SK-N-SH (cell line): Measurements from ENCODE around the gene MYO9A. TPM values are rescaled to one million over a fixed set of nuclear protein-coding genes. Genes with fewer than 3 reads are reported as not detected.

Source experiments
- CTCF ChIA-PET: fragments of 300-600, 350-600 bp; formaldehyde crosslinking; extraction: SDS; loops from one replicate; lab custom pipeline; 2021; lab: Yijun Ruan, JAX
- POLR2A ChIA-PET: fragments of 350-600 bp; sonication (Branson Sonifier 250); formaldehyde crosslinking; extraction: SDS; loops from one replicate; lab custom pipeline; 2020; ENCODE audit warnings: antibody characterized with exemption, inconsistent platforms; lab: Yijun Ruan, JAX
- DNase-seq: peaks from one replicate; pipeline ENCODE4 v3.0.0; 2012
- H2AFZ ChIP-seq: fragments of 200-600 bp; sonication (generic); 2 replicates; pipeline ENCODE4 v1.8.1; 2016; ENCODE audit warnings: antibody characterized with exemption, mild to moderate bottlenecking, low read depth
- H3F3A ChIP-seq: fragments of 200-600 bp; sonication (generic); replicated peaks from 2 replicates; pipeline ENCODE3; 2016; ENCODE audit warnings: antibody characterized with exemption, mild to moderate bottlenecking; ENCODE audit not compliant: insufficient read depth
- H3K27ac ChIP-seq, 2 experiments: fragments of 200-500 bp in 1 of 2; fragments of 200-600 bp in 1 of 2; sonication (Bioruptor generic) in 1 of 2; sonication (generic), shearing (Covaris generic) in 1 of 2; 2 replicates each; pipeline versions ENCODE4 v1.5.1 to v1.6.1; 2014 to 2016; ENCODE audit warnings: low read depth in 2 of 2, inconsistent platforms in 1 of 2, low read length in 1 of 2, mild to moderate bottlenecking in 1 of 2, mixed read lengths in 1 of 2
- H3K27me3 ChIP-seq: fragments of 200-600 bp; sonication (generic), shearing (Covaris generic); 2 replicates; pipeline ENCODE4 v1.6.1; 2016; ENCODE audit warnings: mixed run types; ENCODE audit not compliant: insufficient read depth
- H3K36me3 ChIP-seq, 2 experiments: fragments of 200-500 bp in 1 of 2; fragments of 200-600 bp in 1 of 2; sonication (Bioruptor generic) in 1 of 2; sonication (generic) in 1 of 2; replicated peaks in 1 of 2; 2 replicates each; pipeline versions ENCODE3 to v1.5.1; 2014 to 2016; ENCODE audit warnings: low read length in 1 of 2, mild to moderate bottlenecking in 1 of 2; ENCODE audit not compliant: insufficient read depth in 2 of 2, control insufficient read depth in 1 of 2
- H3K4me1 ChIP-seq, 2 experiments: fragments of 200-500 bp in 1 of 2; fragments of 200-600 bp in 1 of 2; sonication (Bioruptor generic) in 1 of 2; sonication (generic), shearing (Covaris generic) in 1 of 2; 2 replicates each; pipeline versions ENCODE4 v1.5.1 to v1.6.1; 2014 to 2016; ENCODE audit warnings: low read depth in 1 of 2, low read length in 1 of 2, mixed run types in 1 of 2; ENCODE audit not compliant: insufficient read depth in 2 of 2, control insufficient read depth in 1 of 2
- H3K4me2 ChIP-seq: fragments of 200-600 bp; sonication (generic), shearing (Covaris generic); 2 replicates; pipeline ENCODE4 v1.6.1; 2017; ENCODE audit warnings: mixed run types
- H3K4me3 ChIP-seq, 2 experiments: fragments of 200-500 bp in 1 of 2; fragments of 200-600 bp in 1 of 2; sonication (Bioruptor generic) in 1 of 2; sonication (generic), shearing (Covaris generic) in 1 of 2; 2 replicates each; pipeline versions ENCODE4 v1.5.1 to v1.8.1; 2014 to 2016; ENCODE audit warnings: low read depth in 2 of 2, inconsistent platforms in 1 of 2, low read length in 1 of 2, mild to moderate bottlenecking in 1 of 2, mixed read lengths in 1 of 2, moderate library complexity in 1 of 2
- H3K79me2 ChIP-seq: fragments of 200-600 bp; sonication (generic); 2 replicates; pipeline ENCODE4 v1.8.1; 2017; ENCODE audit warnings: mild to moderate bottlenecking; ENCODE audit not compliant: insufficient read depth
- H3K9ac ChIP-seq: fragments of 200-600 bp; sonication (generic); 2 replicates; pipeline ENCODE4 v1.6.1; 2017; ENCODE audit warnings: mixed run types
- H3K9me2 ChIP-seq: fragments of 200-600 bp; sonication (generic); 2 replicates; pipeline ENCODE4 v1.6.1; 2017; ENCODE audit warnings: mixed run types
- H3K9me3 ChIP-seq: fragments of 200-600 bp; sonication (generic); 2 replicates; pipeline ENCODE4 v1.6.1; 2017; ENCODE audit warnings: mixed run types, mild to moderate bottlenecking, moderate library complexity
- H4K20me1 ChIP-seq: fragments of 200-600 bp; sonication (generic); 2 replicates; pipeline ENCODE4 v1.6.1; 2017; ENCODE audit warnings: mild to moderate bottlenecking, mixed run types; ENCODE audit not compliant: insufficient read depth
- CHD2 ChIP-seq: fragments of 150-350 bp; IDR thresholded peaks from 2 replicates; pipeline ENCODE4 v1.6.1; 2018; ENCODE audit warnings: low read length; ENCODE audit not compliant: partially characterized antibody
- CTCF ChIP-seq: fragments of 200-600 bp; sonication (generic); IDR thresholded peaks from 2 replicates; pipeline ENCODE4 v1.6.1; 2017; ENCODE audit warnings: antibody characterized with exemption, mild to moderate bottlenecking, moderate library complexity
- ELF1 ChIP-seq: IDR thresholded peaks from 2 replicates; pipeline ENCODE4 v1.4.0; 2012
- FOSL2 ChIP-seq: IDR thresholded peaks from 2 replicates; pipeline ENCODE4 v1.4.0; 2012; ENCODE audit warnings: low read depth, mild to moderate bottlenecking, moderate library complexity, borderline replicate concordance
- FOXM1 ChIP-seq: IDR thresholded peaks from 2 replicates; pipeline ENCODE4 v1.4.0; 2012; ENCODE audit warnings: low read depth, mild to moderate bottlenecking
- GABPA ChIP-seq: IDR thresholded peaks from 2 replicates; pipeline ENCODE4 v1.4.0; 2012; ENCODE audit warnings: low read depth, mild to moderate bottlenecking
- GATA2 ChIP-seq: sonication (generic); formaldehyde crosslinking; IDR thresholded peaks from 2 replicates; pipeline ENCODE4 v1.5.0; 2020; ENCODE audit warnings: mild to moderate bottlenecking, missing genetic modification reagents
- MEF2A ChIP-seq: IDR thresholded peaks from 2 replicates; pipeline ENCODE4 v1.4.0; 2012; ENCODE audit warnings: low read depth, borderline replicate concordance
- MXI1 ChIP-seq: IDR thresholded peaks from 2 replicates; pipeline ENCODE4 v1.6.1; 2012; ENCODE audit warnings: mild to moderate bottlenecking, low read depth, low read length, improper control_type of control experiment
- NFIC ChIP-seq: IDR thresholded peaks from 2 replicates; pipeline ENCODE4 v1.4.0; 2012; ENCODE audit warnings: borderline replicate concordance
- NRF1 ChIP-seq: IDR thresholded peaks from 2 replicates; pipeline ENCODE4 v1.6.1; 2012; ENCODE audit warnings: low read depth, mild to moderate bottlenecking, low read length
- PBX3 ChIP-seq: IDR thresholded peaks from 2 replicates; pipeline ENCODE4; 2012
- RAD21 ChIP-seq: IDR thresholded peaks from 2 replicates; pipeline ENCODE4 v1.6.1; 2012; ENCODE audit warnings: mild to moderate bottlenecking, low read length
- TCF12 ChIP-seq: IDR thresholded peaks from 2 replicates; pipeline ENCODE4 v1.4.0; 2012
- TEAD4 ChIP-seq: IDR thresholded peaks from 2 replicates; pipeline ENCODE4 v1.4.0; 2012; ENCODE audit warnings: mild to moderate bottlenecking, borderline replicate concordance; ENCODE audit not compliant: insufficient read depth
- YY1 ChIP-seq: IDR thresholded peaks from 2 replicates; pipeline ENCODE4 v1.4.0; 2012; ENCODE audit warnings: low read depth, mild to moderate bottlenecking
- WGBS: methylation state at CpG from one replicate; pipeline ENCODE4 v1.1.6; 2017; ENCODE audit warnings: low lambda C conversion rate; 5-methylcytosine and 5-hydroxymethylcytosine counted together
- polyA plus RNA-seq, 3 experiments: library from polyadenylated mRNA; depleted of rRNA; stranded (reverse); fragments of >200 nt; gene quantifications; 2 replicates each; pipeline ENCODE4 v1.2.3, GENCODE V29; 2012
- TF ChIP-seq, protein P1 (sequence below): IDR thresholded peaks from 2 replicates; pipeline ENCODE4 v1.4.0; 2012; ENCODE audit warnings: low read depth, borderline replicate concordance
- TF ChIP-seq, protein P2 (sequence below): fragments of 150-350 bp; IDR thresholded peaks from 2 replicates; pipeline ENCODE4 v1.6.1; 2017; ENCODE audit warnings: antibody characterized with exemption, low read length, low read depth, borderline replicate concordance
- TF ChIP-seq, protein P3 (sequence below): IDR thresholded peaks from 2 replicates; pipeline ENCODE4 v1.4.0; 2012; ENCODE audit warnings: low read depth
- TF ChIP-seq, protein P4 (sequence below): IDR thresholded peaks from 2 replicates; pipeline ENCODE4 v1.4.0; 2012; ENCODE audit warnings: low read depth, borderline replicate concordance

MYO9A gene
- polyA plus RNA-seq, 1 of the 3 experiments (the other 2 are of a cell fraction), result 4.1 TPM

GRCh38 chr15:71826196-71826595 lies 291.8 kb downstream of the MYO9A start:
- Histone ChIP-seq H3K9ac (no peak overlapping the region), H3K4me2 (no peak overlapping the region), H3F3A (no peaks in the 10 kb centered on the region), H2AFZ (no peak overlapping the region)
- 91% methylated on average over 5 of the region's 5 CpGs for WGBS
- no peak for TF ChIP-seq NFIC
- TF ChIP-seq, protein P1, sequence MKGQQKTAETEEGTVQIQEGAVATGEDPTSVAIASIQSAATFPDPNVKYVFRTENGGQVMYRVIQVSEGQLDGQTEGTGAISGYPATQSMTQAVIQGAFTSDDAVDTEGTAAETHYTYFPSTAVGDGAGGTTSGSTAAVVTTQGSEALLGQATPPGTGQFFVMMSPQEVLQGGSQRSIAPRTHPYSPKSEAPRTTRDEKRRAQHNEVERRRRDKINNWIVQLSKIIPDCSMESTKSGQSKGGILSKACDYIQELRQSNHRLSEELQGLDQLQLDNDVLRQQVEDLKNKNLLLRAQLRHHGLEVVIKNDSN, result no peak
- TF ChIP-seq, protein P2, sequence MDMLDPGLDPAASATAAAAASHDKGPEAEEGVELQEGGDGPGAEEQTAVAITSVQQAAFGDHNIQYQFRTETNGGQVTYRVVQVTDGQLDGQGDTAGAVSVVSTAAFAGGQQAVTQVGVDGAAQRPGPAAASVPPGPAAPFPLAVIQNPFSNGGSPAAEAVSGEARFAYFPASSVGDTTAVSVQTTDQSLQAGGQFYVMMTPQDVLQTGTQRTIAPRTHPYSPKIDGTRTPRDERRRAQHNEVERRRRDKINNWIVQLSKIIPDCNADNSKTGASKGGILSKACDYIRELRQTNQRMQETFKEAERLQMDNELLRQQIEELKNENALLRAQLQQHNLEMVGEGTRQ, result no peak
- TF ChIP-seq FOXM1, result no peak
- TF ChIP-seq YY1, result no peak
- TF ChIP-seq TCF12, result no peak
- no peak for TF ChIP-seq ELF1
- TF ChIP-seq, all 33 proteins: peak for 0
- POLR2A ChIA-PET, result no interaction called here
- Histone ChIP-seq H3K9me3 (no peaks in the 10 kb centered on the region), H3K4me1 (no peaks in the 10 kb centered on the region), H4K20me1 (no peaks in the 10 kb centered on the region), H3K79me2 (no peaks in the 10 kb centered on the region), H3K36me3 (peaks cover 57% of the 10 kb centered on the region in 2 experiments), H3K27me3 (no peaks in the 10 kb centered on the region), H3K4me3 (no peak overlapping the region), H3K27ac (no peak overlapping the region), H3K9me2 (no peaks in the 10 kb centered on the region)
- DNase-seq, result no peak
- CTCF ChIA-PET, result interaction anchor here (1.0 to 1.6 kb wide), 3 partner anchors 12 to 46 kb away, joined by 3 to 4 read pairs (median 3); no protein-coding TSS in a partner anchor

- 93% methylated on average over 4 of the region's 4 CpGs for WGBS
- ChIA-PET CTCF (no interaction called here), POLR2A (no interaction called here)
- no peak for DNase-seq
- no peaks in the 10 kb centered on the region for H4K20me1 ChIP-seq
- no peaks in the 10 kb centered on the region for H3F3A ChIP-seq
- no peaks in the 10 kb centered on the region for H3K27me3 ChIP-seq
- H3K27ac ChIP-seq, result no peak overlapping the region
- no peaks in the 10 kb centered on the region for H3K79me2 ChIP-seq
- H3K9me2 ChIP-seq, result no peaks in the 10 kb centered on the region
- no peaks in the 10 kb centered on the region for H3K4me1 ChIP-seq
- H3K4me3 ChIP-seq, result no peak overlapping the region
- peaks cover 52 to 56% of the 10 kb centered on the region in 2 experiments for H3K36me3 ChIP-seq
- H3K9me3 ChIP-seq, result no peaks in the 10 kb centered on the region
- no peak overlapping the region for H3K9ac ChIP-seq
- H3K4me2 ChIP-seq, result no peak overlapping the region
- H2AFZ ChIP-seq, result no peak overlapping the region
- no peak for TF ChIP-seq FOSL2
- no peak for TF ChIP-seq MEF2A
- TF ChIP-seq, protein P3, sequence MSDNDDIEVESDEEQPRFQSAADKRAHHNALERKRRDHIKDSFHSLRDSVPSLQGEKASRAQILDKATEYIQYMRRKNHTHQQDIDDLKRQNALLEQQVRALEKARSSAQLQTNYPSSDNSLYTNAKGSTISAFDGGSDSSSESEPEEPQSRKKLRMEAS, result no peak
- TF ChIP-seq NRF1, result no peak
- TF ChIP-seq, protein P4, sequence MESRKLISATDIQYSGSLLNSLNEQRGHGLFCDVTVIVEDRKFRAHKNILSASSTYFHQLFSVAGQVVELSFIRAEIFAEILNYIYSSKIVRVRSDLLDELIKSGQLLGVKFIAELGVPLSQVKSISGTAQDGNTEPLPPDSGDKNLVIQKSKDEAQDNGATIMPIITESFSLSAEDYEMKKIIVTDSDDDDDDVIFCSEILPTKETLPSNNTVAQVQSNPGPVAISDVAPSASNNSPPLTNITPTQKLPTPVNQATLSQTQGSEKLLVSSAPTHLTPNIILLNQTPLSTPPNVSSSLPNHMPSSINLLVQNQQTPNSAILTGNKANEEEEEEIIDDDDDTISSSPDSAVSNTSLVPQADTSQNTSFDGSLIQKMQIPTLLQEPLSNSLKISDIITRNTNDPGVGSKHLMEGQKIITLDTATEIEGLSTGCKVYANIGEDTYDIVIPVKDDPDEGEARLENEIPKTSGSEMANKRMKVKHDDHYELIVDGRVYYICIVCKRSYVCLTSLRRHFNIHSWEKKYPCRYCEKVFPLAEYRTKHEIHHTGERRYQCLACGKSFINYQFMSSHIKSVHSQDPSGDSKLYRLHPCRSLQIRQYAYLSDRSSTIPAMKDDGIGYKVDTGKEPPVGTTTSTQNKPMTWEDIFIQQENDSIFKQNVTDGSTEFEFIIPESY, result no peak
- no peak for TF ChIP-seq GABPA
- no peak for TF ChIP-seq GATA2 (CRISPR knock-in tag)
- no peak for TF ChIP-seq RAD21
- no peak for TF ChIP-seq TCF12
- TF ChIP-seq TEAD4, result no peak
- TF ChIP-seq CTCF, result no peak
- no peak for TF ChIP-seq PBX3
- no peak for TF ChIP-seq YY1
- no peak for TF ChIP-seq MXI1
- TF ChIP-seq CHD2, result no peak
These were observed 292.8 kb downstream of the MYO9A start for GRCh38 chr15:71825021-71825730.
